Parathyroid adenoma (tissue), 2 donors: ENCODE data around the gene HIRA.

Source experiments
- H2AFZ ChIP-seq: fragments of 300-600 bp; sonication (generic); one replicate; pipeline ENCODE4 v1.7.0; 2017; ENCODE audit warnings: antibody characterized with exemption, mild to moderate bottlenecking
- H3K27ac ChIP-seq: fragments of 300-600 bp; sonication (generic); one replicate; pipeline ENCODE4 v1.7.0; 2017
- H3K27me3 ChIP-seq: fragments of 300-600 bp; sonication (generic); one replicate; pipeline ENCODE4 v1.7.0; 2017; ENCODE audit warnings: low read length; ENCODE audit not compliant: control insufficient read depth, insufficient read depth
- H3K36me3 ChIP-seq: fragments of 300-600 bp; sonication (generic); one replicate; pipeline ENCODE4 v1.7.0; 2017; ENCODE audit warnings: low read length; ENCODE audit not compliant: control insufficient read depth, insufficient read depth
- H3K4me1 ChIP-seq: fragments of 300-600 bp; sonication (generic); one replicate; pipeline ENCODE4 v1.7.0; 2017; ENCODE audit warnings: control low read depth
- H3K4me2 ChIP-seq: fragments of 300-600 bp; sonication (generic); one replicate; pipeline ENCODE4 v1.7.0; 2017; ENCODE audit warnings: low read length
- H3K4me3 ChIP-seq: fragments of 300-600 bp; sonication (generic); one replicate; pipeline ENCODE4 v1.7.0; 2017; ENCODE audit warnings: low read depth, low read length
- H3K79me2 ChIP-seq: fragments of 300-600 bp; sonication (generic); one replicate; pipeline ENCODE4 v1.7.0; 2017; ENCODE audit warnings: control low read depth
- H3K9ac ChIP-seq: fragments of 300-600 bp; sonication (generic); one replicate; pipeline ENCODE4 v1.7.0; 2017; ENCODE audit warnings: mild to moderate bottlenecking
- H3K9me3 ChIP-seq: fragments of 300-600 bp; sonication (generic); one replicate; pipeline ENCODE4 v1.7.0; 2017; ENCODE audit warnings: low read length; ENCODE audit not compliant: control insufficient read depth
- TF ChIP-seq, protein P1 (sequence below): fragments of 300-600 bp; sonication (generic); IDR thresholded peaks from one replicate; pipeline ENCODE4 v1.7.0; 2017; ENCODE audit warnings: antibody characterized with exemption, mild to moderate bottlenecking
- donor health status: primary hyperparathyroidism.

The HIRA gene

DNA sequence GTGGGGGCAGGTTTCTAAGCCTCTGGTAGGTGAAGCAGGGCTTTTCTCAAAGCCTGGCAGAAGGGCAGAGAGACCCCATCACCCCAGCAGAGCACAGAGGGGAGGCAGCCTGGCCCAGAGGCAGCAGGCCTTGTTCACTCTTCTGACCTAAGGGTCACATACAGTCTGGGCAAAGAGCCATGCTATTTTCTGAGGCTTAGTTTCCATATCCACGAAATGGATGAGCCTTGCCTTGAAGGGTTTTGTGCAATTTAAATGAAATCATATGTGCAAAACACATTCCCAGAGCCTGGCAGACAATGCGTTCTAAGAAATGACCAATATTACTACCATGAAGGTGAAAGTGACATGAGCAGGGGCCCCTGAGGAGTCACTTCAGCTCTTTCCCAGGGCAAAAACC, 44.5 kb downstream of the HIRA start:
- TF ChIP-seq, protein P1, sequence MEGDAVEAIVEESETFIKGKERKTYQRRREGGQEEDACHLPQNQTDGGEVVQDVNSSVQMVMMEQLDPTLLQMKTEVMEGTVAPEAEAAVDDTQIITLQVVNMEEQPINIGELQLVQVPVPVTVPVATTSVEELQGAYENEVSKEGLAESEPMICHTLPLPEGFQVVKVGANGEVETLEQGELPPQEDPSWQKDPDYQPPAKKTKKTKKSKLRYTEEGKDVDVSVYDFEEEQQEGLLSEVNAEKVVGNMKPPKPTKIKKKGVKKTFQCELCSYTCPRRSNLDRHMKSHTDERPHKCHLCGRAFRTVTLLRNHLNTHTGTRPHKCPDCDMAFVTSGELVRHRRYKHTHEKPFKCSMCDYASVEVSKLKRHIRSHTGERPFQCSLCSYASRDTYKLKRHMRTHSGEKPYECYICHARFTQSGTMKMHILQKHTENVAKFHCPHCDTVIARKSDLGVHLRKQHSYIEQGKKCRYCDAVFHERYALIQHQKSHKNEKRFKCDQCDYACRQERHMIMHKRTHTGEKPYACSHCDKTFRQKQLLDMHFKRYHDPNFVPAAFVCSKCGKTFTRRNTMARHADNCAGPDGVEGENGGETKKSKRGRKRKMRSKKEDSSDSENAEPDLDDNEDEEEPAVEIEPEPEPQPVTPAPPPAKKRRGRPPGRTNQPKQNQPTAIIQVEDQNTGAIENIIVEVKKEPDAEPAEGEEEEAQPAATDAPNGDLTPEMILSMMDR, result no peak
- no peaks in the 10 kb centered on the region for H3K4me1 ChIP-seq
- no peaks in the 10 kb centered on the region for H3K36me3 ChIP-seq
- H2AFZ ChIP-seq, result no peak overlapping the region
- no peaks in the 10 kb centered on the region for H3K79me2 ChIP-seq
- no peak overlapping the region for H3K4me3 ChIP-seq
- H3K27me3 ChIP-seq, result no peaks in the 10 kb centered on the region
- no peaks in the 10 kb centered on the region for H3K9me3 ChIP-seq
- H3K27ac ChIP-seq, result no peak overlapping the region
- H3K9ac ChIP-seq, result no peak overlapping the region
- H3K4me2 ChIP-seq, result no peak overlapping the region

DNA sequence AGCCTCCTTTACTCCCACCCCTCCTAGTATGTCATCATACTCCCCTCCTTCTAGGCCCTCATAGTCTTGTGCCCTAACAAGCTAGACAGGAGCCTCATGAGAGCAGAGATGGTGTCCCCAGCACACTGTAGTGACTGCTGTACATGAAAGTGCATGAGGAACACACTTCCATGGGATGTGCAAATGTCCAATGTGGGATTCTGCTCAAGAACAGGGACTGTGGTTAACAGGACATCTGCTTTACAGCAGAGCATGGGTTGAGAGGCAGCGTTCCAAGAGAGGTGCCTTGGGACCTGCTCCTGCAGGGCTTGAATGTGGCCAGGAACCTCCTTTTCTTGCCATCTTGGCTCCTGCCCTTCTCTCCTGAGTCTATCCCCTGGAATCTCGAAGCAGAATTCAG, 45.3 kb downstream of the HIRA start:
- no peak overlapping the region for H3K27ac ChIP-seq
- TF ChIP-seq, protein P1, result no peak
- no peaks in the 10 kb centered on the region for H3K79me2 ChIP-seq
- no peak overlapping the region for H2AFZ ChIP-seq
- no peaks in the 10 kb centered on the region for H3K36me3 ChIP-seq
- no peak overlapping the region for H3K4me2 ChIP-seq
- H3K27me3 ChIP-seq, result no peaks in the 10 kb centered on the region
- no peaks in the 10 kb centered on the region for H3K4me1 ChIP-seq
- no peak overlapping the region for H3K9ac ChIP-seq
- H3K9me3 ChIP-seq, result no peaks in the 10 kb centered on the region
- H3K4me3 ChIP-seq, result no peak overlapping the region

DNA sequence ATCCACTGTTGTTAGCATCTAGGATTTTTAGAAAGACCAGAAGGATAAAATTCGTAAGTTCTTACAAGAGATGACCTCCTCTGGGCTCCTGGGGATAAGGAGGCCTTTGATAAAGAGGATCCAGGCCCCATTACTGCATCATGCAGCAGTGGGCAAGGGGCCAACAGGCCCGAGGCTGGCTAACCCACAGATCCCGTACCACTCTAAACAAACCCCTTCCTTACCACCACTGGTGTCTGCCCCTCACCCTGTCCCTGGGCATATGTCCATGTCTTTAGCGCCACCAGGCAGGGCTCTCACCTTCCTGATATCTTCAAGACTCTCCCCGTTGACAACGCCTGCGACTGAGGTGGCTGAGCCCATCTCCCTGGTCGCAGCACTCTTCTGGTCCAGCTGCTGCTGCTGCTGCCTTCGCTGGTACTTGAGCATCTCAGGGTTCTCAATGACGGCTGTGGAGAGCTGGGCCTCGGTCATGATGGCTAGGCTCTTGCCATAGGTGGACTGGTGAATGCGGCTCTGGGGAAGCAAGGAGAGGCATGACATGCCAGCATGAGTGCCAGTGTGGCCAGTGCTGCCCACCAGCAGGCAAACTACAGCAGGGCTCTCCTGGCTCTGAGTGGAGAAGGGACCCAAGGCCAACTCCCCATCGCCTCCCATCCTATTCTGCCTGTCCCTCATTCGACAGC, 46.2 kb downstream of the HIRA start:
- H3K27ac ChIP-seq, result no peak overlapping the region
- no peaks in the 10 kb centered on the region for H3K36me3 ChIP-seq
- H3K4me3 ChIP-seq, result no peak overlapping the region
- no peak overlapping the region for H3K4me2 ChIP-seq
- no peaks in the 10 kb centered on the region for H3K9me3 ChIP-seq
- H3K9ac ChIP-seq, result no peak overlapping the region
- no peaks in the 10 kb centered on the region for H3K4me1 ChIP-seq
- H3K27me3 ChIP-seq, result no peaks in the 10 kb centered on the region
- no peaks in the 10 kb centered on the region for H3K79me2 ChIP-seq
- TF ChIP-seq, protein P1, result no peak
- no peak overlapping the region for H2AFZ ChIP-seq

DNA sequence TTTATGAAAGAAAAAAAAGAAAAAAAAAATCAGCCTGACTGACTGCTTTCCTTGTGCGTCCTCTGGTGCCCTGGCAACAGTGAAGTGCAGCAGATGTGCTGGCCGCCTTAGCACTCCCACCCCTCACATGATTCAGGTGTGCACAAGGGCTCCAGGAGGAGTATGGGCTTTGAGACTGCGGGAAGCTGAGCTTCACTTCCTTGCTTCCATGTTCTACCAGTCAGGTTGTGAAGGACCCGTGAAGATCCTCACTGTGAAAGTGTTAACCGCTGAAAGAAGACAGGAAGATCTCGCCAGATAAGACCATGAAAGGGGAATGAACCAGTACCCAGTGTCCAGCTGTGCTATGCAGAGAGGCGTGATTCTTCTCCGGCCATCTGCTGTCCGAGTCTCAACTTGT, 48.2 kb downstream of the HIRA start:
- H3K27me3 ChIP-seq, result no peaks in the 10 kb centered on the region
- no peak overlapping the region for H3K4me3 ChIP-seq
- H3K27ac ChIP-seq, result no peak overlapping the region
- no peaks in the 10 kb centered on the region for H3K79me2 ChIP-seq
- H3K4me1 ChIP-seq, result no peaks in the 10 kb centered on the region
- H3K9ac ChIP-seq, result no peak overlapping the region
- no peak overlapping the region for H3K4me2 ChIP-seq
- no peaks in the 10 kb centered on the region for H3K9me3 ChIP-seq
- H3K36me3 ChIP-seq, result no peaks in the 10 kb centered on the region
- H2AFZ ChIP-seq, result no peak overlapping the region
- TF ChIP-seq, protein P1, result no peak

DNA sequence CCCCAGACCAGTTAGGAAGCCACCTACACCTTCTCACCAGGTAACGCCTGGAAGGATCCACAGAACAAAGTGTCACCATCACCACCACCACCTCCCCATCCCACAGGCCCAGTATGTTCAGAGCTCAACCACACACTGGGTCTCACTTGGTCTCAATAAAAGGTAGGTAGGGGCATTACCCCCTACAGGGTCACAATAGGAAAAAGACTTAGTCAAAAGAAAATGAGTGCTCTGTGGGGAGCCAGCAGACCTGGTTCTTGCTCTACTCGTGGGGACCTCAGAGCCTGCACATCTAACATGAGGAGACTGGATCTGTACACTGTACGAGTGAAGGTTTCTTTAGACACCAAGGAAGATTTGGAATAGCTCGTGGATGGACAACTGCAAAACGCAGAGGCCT, 49.3 kb downstream of the HIRA start:
- no peaks in the 10 kb centered on the region for H3K4me1 ChIP-seq
- TF ChIP-seq, protein P1, result no peak
- H2AFZ ChIP-seq, result no peak overlapping the region
- no peaks in the 10 kb centered on the region for H3K36me3 ChIP-seq
- H3K4me3 ChIP-seq, result no peak overlapping the region
- no peaks in the 10 kb centered on the region for H3K9me3 ChIP-seq
- H3K27me3 ChIP-seq, result no peaks in the 10 kb centered on the region
- H3K9ac ChIP-seq, result no peak overlapping the region
- H3K27ac ChIP-seq, result no peak overlapping the region
- no peaks in the 10 kb centered on the region for H3K79me2 ChIP-seq
- no peak overlapping the region for H3K4me2 ChIP-seq
